ENCODE measurements around the gene PRRC2A. TPM values are rescaled to one million over a fixed set of nuclear protein-coding genes. Genes with fewer than 3 reads are reported as not detected.
A peak's percentile ranks its signal among the peaks of the same experiment; 100 is the strongest.
"Not testable (repeated sequence)": the region's sequence is repeated elsewhere in the genome, so short reads cannot be mapped to it uniquely, and the experiment has no call there.

The PRRC2A gene
- total RNA-seq, 2 experiments from 2014 or later, result 206 to 215 TPM

- Mint-ChIP-seq H3K36me3 (ENCODE audit: low read depth) (no peaks in the 10 kb centered on the region), H3K27me3 (no peaks in the 10 kb centered on the region), H3K9me3 (no peaks in the 10 kb centered on the region), H3K4me1 (ENCODE audit: low read depth) (peaks cover 75% of the 10 kb centered on the region), H3K27ac (peak overlapping the region; percentile 85), H3K4me3 (peak overlapping the region; percentile 15)
- H3K27ac ChIP-seq (ENCODE audit: low read depth in 1 of 2, low read length in 2 of 2), result peak overlapping the region; percentile 75 to 95
- ChIA-PET POLR2A (interaction anchor here (1.0 to 34.9 kb wide), 5 partner anchors 2 to 46 kb away, joined by 4 to 1160 read pairs (median 220); partner anchors contain the start of genes ATP6V1G2, DDX39B, LST1 and LTA), CTCF (interaction anchor here (1.1 to 16.9 kb wide), 3 partner anchors 8 to 37 kb away, joined by 3 to 353 read pairs (median 20); partner anchors contain the start of gene NCR3)
- no peaks in the 10 kb centered on the region for H3K9me3 ChIP-seq (ENCODE audit: control insufficient read depth in 1 of 2, insufficient read depth in 1 of 2, low read length in 2 of 2)
- H3K4me3 ChIP-seq (ENCODE audit: low read length), result peak overlapping the region; percentile 32
- intact Hi-C loops (cut with DNase I, micrococcal nuclease), result loop anchor here in 1 of 2 experiments (10.0 kb wide), 1 partner anchor 247 kb away; no protein-coding TSS in a partner anchor
- DNase-seq (no peak), ATAC-seq (ENCODE audit: poor library complexity) (no peak)
- no peaks in the 10 kb centered on the region for H3K27me3 ChIP-seq (ENCODE audit: control insufficient read depth in 1 of 2, insufficient read depth in 2 of 2, low read length in 2 of 2)
- peaks cover 81% of the 10 kb centered on the region for H3K4me1 ChIP-seq (ENCODE audit: insufficient read depth, low read length)
- H3K36me3 ChIP-seq (ENCODE audit: insufficient read depth, low read length), result no peaks in the 10 kb centered on the region
- TF ChIP-seq, protein P1, sequence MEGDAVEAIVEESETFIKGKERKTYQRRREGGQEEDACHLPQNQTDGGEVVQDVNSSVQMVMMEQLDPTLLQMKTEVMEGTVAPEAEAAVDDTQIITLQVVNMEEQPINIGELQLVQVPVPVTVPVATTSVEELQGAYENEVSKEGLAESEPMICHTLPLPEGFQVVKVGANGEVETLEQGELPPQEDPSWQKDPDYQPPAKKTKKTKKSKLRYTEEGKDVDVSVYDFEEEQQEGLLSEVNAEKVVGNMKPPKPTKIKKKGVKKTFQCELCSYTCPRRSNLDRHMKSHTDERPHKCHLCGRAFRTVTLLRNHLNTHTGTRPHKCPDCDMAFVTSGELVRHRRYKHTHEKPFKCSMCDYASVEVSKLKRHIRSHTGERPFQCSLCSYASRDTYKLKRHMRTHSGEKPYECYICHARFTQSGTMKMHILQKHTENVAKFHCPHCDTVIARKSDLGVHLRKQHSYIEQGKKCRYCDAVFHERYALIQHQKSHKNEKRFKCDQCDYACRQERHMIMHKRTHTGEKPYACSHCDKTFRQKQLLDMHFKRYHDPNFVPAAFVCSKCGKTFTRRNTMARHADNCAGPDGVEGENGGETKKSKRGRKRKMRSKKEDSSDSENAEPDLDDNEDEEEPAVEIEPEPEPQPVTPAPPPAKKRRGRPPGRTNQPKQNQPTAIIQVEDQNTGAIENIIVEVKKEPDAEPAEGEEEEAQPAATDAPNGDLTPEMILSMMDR (IDR thresholded peaks at IDR 0.05), result no peak
These were observed 32.4 kb upstream of the PRRC2A start for GRCh38 chr6:31587791-31588777.

GRCh38 chr6:31588871-31589650 is 31.5 kb upstream of the PRRC2A start:
- Mint-ChIP-seq H3K4me1 (ENCODE audit: low read depth) (peaks cover 74% of the 10 kb centered on the region), H3K4me3 (peak overlapping the region; percentile 23), H3K9me3 (no peaks in the 10 kb centered on the region), H3K27me3 (no peaks in the 10 kb centered on the region), H3K27ac (peak overlapping the region; percentile 85), H3K36me3 (ENCODE audit: low read depth) (no peaks in the 10 kb centered on the region)
- no peak overlapping the region for H3K4me3 ChIP-seq (ENCODE audit: low read length)
- no peak overlapping the region for H3K27ac ChIP-seq (ENCODE audit: low read depth in 1 of 2, low read length in 2 of 2)
- no peaks in the 10 kb centered on the region for H3K27me3 ChIP-seq (ENCODE audit: control insufficient read depth in 1 of 2, insufficient read depth in 2 of 2, low read length in 2 of 2)
- DNase-seq (no peak), ATAC-seq (ENCODE audit: poor library complexity) (no peak)
- TF ChIP-seq, protein P1 (IDR thresholded peaks at IDR 0.05), result no peak
- ChIA-PET CTCF (interaction anchor here (1.1 to 16.9 kb wide), 3 partner anchors 7 to 38 kb away, joined by 3 to 353 read pairs (median 10); partner anchors contain the start of gene NCR3), POLR2A (interaction anchor here (0.6 to 29.8 kb wide), 4 partner anchors 9 to 47 kb away, joined by 3 to 1160 read pairs (median 112); partner anchors contain the start of genes ATP6V1G2, DDX39B, LST1 and LTA)
- intact Hi-C loops (cut with DNase I, micrococcal nuclease), result loop anchor here in 1 of 2 experiments (10.0 kb wide), 1 partner anchor 246 kb away; no protein-coding TSS in a partner anchor
- no peaks in the 10 kb centered on the region for H3K9me3 ChIP-seq (ENCODE audit: control insufficient read depth in 1 of 2, insufficient read depth in 1 of 2, low read length in 2 of 2)
- no peaks in the 10 kb centered on the region for H3K36me3 ChIP-seq (ENCODE audit: insufficient read depth, low read length)
- peaks cover 81% of the 10 kb centered on the region for H3K4me1 ChIP-seq (ENCODE audit: insufficient read depth, low read length)

- ChIA-PET POLR2A (interaction anchor here (1.5 to 29.8 kb wide), 2 partner anchors 20 to 39 kb away, joined by 3 to 1160 read pairs; partner anchors contain the start of genes LST1, LTA, LTB and TNF), CTCF (interaction anchor here (1.2 to 2.9 kb wide), 2 partner anchors 10 to 39 kb away, joined by 3 to 10 read pairs; no protein-coding TSS in a partner anchor)
- H3K9me3 Mint-ChIP-seq; H3K27me3 ChIP-seq (ENCODE audit: control insufficient read depth in 1 of 2, insufficient read depth in 2 of 2, low read length in 2 of 2); H3K27ac ChIP-seq (ENCODE audit: low read depth in 1 of 2, low read length in 2 of 2); H3K9me3 ChIP-seq (ENCODE audit: control insufficient read depth in 1 of 2, insufficient read depth in 1 of 2, low read length in 2 of 2); H3K27me3 Mint-ChIP-seq; H3K4me3 ChIP-seq (ENCODE audit: low read length); H3K4me3 Mint-ChIP-seq; intact Hi-C loops (cut with DNase I, micrococcal nuclease); H3K36me3 ChIP-seq (ENCODE audit: insufficient read depth, low read length); DNase-seq; ATAC-seq (ENCODE audit: poor library complexity); H3K36me3 Mint-ChIP-seq (ENCODE audit: low read depth): not testable (repeated sequence)
- Mint-ChIP-seq H3K27ac (peak overlapping the region; percentile 64), H3K4me1 (ENCODE audit: low read depth) (peaks cover 58% of the 10 kb centered on the region)
- peaks cover 75% of the 10 kb centered on the region for H3K4me1 ChIP-seq (ENCODE audit: insufficient read depth, low read length)
These were observed 29.8 kb upstream of the PRRC2A start for GRCh38 chr6:31590691-31591090.

Data from CD4-positive, alpha-beta T cell (primary cell).